Mucosa of rectum (tissue), 2 donors: Measurements from ENCODE around the gene TPRA1.

Experiments
- H3K27ac ChIP-seq, 2 donors: one replicate each; pipeline ENCODE4 v1.7.0; 2013; ENCODE audit warnings: inconsistent platforms in 2 of 2, low read depth in 2 of 2, low read length in 2 of 2
- H3K27me3 ChIP-seq, 2 donors: one replicate each; pipeline ENCODE4 v1.7.0; 2013; ENCODE audit warnings: low read length in 2 of 2; ENCODE audit not compliant: control insufficient read depth in 2 of 2, insufficient read depth in 2 of 2
- H3K36me3 ChIP-seq, 2 donors: one replicate each; pipeline ENCODE4 v1.7.0; 2013; ENCODE audit warnings: low read length in 2 of 2; ENCODE audit not compliant: control insufficient read depth in 2 of 2, insufficient read depth in 2 of 2
- H3K4me1 ChIP-seq, 2 donors: one replicate each; pipeline ENCODE4 v1.7.0; 2013; ENCODE audit warnings: low read length in 2 of 2, mild to moderate bottlenecking in 1 of 2; ENCODE audit not compliant: control insufficient read depth in 2 of 2, insufficient read depth in 2 of 2
- H3K4me3 ChIP-seq, 2 donors: one replicate each; pipeline ENCODE4 v1.7.0; 2013; ENCODE audit warnings: low read length in 2 of 2
- H3K9ac ChIP-seq, 2 donors: one replicate each; pipeline ENCODE4 v1.7.0; 2013; ENCODE audit warnings: low read length in 2 of 2, low read depth in 1 of 2, mild to moderate bottlenecking in 1 of 2
- H3K9me3 ChIP-seq, 2 donors: one replicate each; pipeline ENCODE4 v1.7.0; 2013; ENCODE audit warnings: low read length in 2 of 2; ENCODE audit not compliant: control insufficient read depth in 2 of 2
- donor health status: healthy.
- donor health status: Normal muscosa, but diverticular disease.

The TPRA1 gene

GRCh38 chr3:127593178-127593577 lies 2.6 kb upstream of the TPRA1 start:
- Histone ChIP-seq H3K27me3 (no peaks in the 10 kb centered on the region), H3K27ac (no peak overlapping the region), H3K9me3 (no peaks in the 10 kb centered on the region), H3K36me3 (no peaks in the 10 kb centered on the region), H3K4me3 (no peak overlapping the region), H3K4me1 (peaks cover 21 to 26% of the 10 kb centered on the region in 2 donors), H3K9ac (no peak overlapping the region)

GRCh38 chr3:127590282-127590592 lies 296 bp downstream of the TPRA1 start:
- Histone ChIP-seq H3K9me3 (no peaks in the 10 kb centered on the region), H3K9ac (peak overlapping the region; percentile 83 to 85), H3K36me3 (peaks cover 0 to 2% of the 10 kb centered on the region in 2 donors), H3K27ac (peak overlapping the region; percentile 90 to 93), H3K27me3 (no peaks in the 10 kb centered on the region), H3K4me3 (peak overlapping the region; percentile 84 to 89), H3K4me1 (peaks cover 26 to 28% of the 10 kb centered on the region in 2 donors)

GRCh38 chr3:127589600-127590281 lies 792 bp downstream of the TPRA1 start:
- Histone ChIP-seq H3K9me3 (no peaks in the 10 kb centered on the region), H3K27me3 (no peaks in the 10 kb centered on the region), H3K27ac (peak overlapping the region; percentile 90 to 93), H3K36me3 (peaks cover 0 to 2% of the 10 kb centered on the region in 2 donors), H3K9ac (peak overlapping the region; percentile 83 to 85), H3K4me3 (peak overlapping the region; percentile 84 to 89), H3K4me1 (peaks cover 26 to 28% of the 10 kb centered on the region in 2 donors)

- H3K4me3 ChIP-seq: peak overlapping the region; percentile 84 to 89
- H3K9me3 ChIP-seq: no peaks in the 10 kb centered on the region
- H3K9ac ChIP-seq: peak overlapping the region; percentile 83 to 85
- H3K36me3 ChIP-seq: peaks cover 0 to 2% of the 10 kb centered on the region in 2 donors
- peak overlapping the region in 1 of 2 donors; percentile 93 for H3K27ac ChIP-seq
- H3K27me3 ChIP-seq: no peaks in the 10 kb centered on the region
- peaks cover 26 to 28% of the 10 kb centered on the region in 2 donors for H3K4me1 ChIP-seq
Measured at GRCh38 chr3:127588806-127589577, 1.5 kb downstream of the TPRA1 start.

- H3K4me1 ChIP-seq: peaks cover 26 to 28% of the 10 kb centered on the region in 2 donors
- no peaks in the 10 kb centered on the region for H3K27me3 ChIP-seq
- no peak overlapping the region for H3K9ac ChIP-seq
- H3K4me3 ChIP-seq: no peak overlapping the region
- H3K9me3 ChIP-seq: no peaks in the 10 kb centered on the region
- H3K27ac ChIP-seq: no peak overlapping the region
- peaks cover 0 to 2% of the 10 kb centered on the region in 2 donors for H3K36me3 ChIP-seq
Measured at GRCh38 chr3:127587876-127588275, 2.7 kb downstream of the TPRA1 start.

GRCh38 chr3:127585813-127586413 lies 4.6 kb downstream of the TPRA1 start:
- H3K27me3 ChIP-seq: no peaks in the 10 kb centered on the region
- no peak overlapping the region for H3K9ac ChIP-seq
- no peak overlapping the region for H3K4me3 ChIP-seq
- no peaks in the 10 kb centered on the region for H3K9me3 ChIP-seq
- no peak overlapping the region for H3K27ac ChIP-seq
- H3K4me1 ChIP-seq: peaks cover 15 to 16% of the 10 kb centered on the region in 2 donors
- peaks cover 0 to 2% of the 10 kb centered on the region in 2 donors for H3K36me3 ChIP-seq

GRCh38 chr3:127585163-127585812 lies 5.2 kb downstream of the TPRA1 start:
- no peak overlapping the region for H3K4me3 ChIP-seq

GRCh38 chr3:127584734-127585133 lies 5.8 kb downstream of the TPRA1 start:
- Histone ChIP-seq H3K9me3 (no peaks in the 10 kb centered on the region), H3K27me3 (no peaks in the 10 kb centered on the region), H3K36me3 (peaks cover 3% of the 10 kb centered on the region in 2 donors), H3K4me1 (peaks cover 13 to 16% of the 10 kb centered on the region in 2 donors), H3K4me3 (no peak overlapping the region), H3K9ac (no peak overlapping the region), H3K27ac (no peak overlapping the region)

More at GRCh38 chr3:127585163-127585812, 5.2 kb downstream of the TPRA1 start:
- Histone ChIP-seq H3K4me1 (peaks cover 14 to 16% of the 10 kb centered on the region in 2 donors), H3K27ac (no peak overlapping the region), H3K27me3 (no peaks in the 10 kb centered on the region), H3K36me3 (peaks cover 0 to 2% of the 10 kb centered on the region in 2 donors), H3K9me3 (no peaks in the 10 kb centered on the region), H3K9ac (no peak overlapping the region)

- H3K9me3 ChIP-seq: no peaks in the 10 kb centered on the region
- peaks cover 10 to 29% of the 10 kb centered on the region in 2 donors for H3K36me3 ChIP-seq
- H3K4me3 ChIP-seq: no peak overlapping the region
- H3K27me3 ChIP-seq: no peaks in the 10 kb centered on the region
- no peaks in the 10 kb centered on the region for H3K4me1 ChIP-seq
- H3K27ac ChIP-seq: no peak overlapping the region
- H3K9ac ChIP-seq: no peak overlapping the region
Measured at GRCh38 chr3:127580327-127581060, 10.0 kb downstream of the TPRA1 start.
